GM18498 (cell line): ENCODE measurements around the gene LRRC32.
A peak's percentile ranks its signal among the peaks of the same experiment; 100 is the strongest.
"Not testable (repeated sequence)": the region's sequence is repeated elsewhere in the genome, so short reads cannot be mapped to it uniquely, and the experiment has no call there.

Source experiments
- ATAC-seq: cut with Tn5 transposase; IDR thresholded peaks from one replicate; pipeline ENCODE4 v1.9.1; 2021; ENCODE audit warnings: mild to moderate bottlenecking, moderate library complexity; ENCODE audit not compliant: unreplicated experiment

LRRC32 gene

DNA sequence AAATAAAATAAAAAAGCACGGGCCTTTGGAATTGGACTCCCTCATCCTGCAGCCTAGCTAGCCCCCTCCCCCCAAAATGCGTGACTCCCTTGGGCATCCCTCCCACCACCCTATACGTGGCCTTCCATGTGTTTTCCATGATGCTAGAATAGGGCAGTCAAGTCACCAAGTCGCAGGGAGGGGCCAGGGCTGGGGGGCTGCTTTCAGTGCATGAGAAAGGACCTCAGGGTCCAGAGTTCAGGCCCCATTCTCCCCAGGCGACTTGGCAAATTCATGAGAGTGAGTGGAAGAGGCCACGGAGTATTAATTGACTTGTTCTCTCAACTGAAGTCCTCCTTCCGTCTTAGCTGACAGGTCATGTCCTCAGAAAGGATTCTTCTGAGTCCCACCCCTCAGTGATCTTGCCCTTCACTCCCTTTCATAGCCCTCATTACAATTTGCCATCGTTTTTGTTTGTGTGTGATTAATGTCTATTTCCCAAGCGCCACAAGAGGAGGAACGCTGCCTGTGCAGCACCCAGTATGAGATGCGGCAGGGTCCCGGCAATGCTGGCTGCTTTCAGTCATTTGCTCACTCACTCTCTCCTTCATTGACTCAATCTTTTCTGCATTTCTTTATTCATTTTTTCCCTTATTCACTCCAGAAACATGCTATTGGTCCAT lies 17.4 kb downstream of the LRRC32 start:
- no peak for ATAC-seq

DNA sequence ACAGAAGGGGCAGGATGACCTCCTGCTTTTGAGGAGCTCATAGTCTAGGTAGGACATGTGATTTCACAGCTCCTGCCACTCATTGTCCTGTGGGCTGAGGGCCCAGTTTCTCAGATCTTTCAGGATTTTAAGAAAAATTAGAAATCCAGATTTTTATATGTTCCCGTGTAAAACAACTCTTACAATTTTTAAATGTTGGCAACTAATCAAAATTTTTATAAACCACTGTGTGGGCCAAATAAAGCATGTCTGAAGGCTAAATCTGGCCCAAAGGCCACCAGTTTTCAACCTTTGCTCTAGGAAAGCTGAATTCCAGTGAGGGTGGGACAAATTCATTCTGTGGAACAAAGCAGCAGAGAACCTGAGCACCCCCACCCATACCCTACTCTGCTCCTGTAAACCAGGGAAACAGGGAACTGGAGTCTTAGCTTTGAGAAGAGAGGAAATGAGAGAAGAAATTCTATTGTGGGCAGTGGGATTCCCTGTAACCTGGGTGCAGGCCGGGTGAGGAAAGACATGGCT lies 20.6 kb downstream of the LRRC32 start:
- ATAC-seq, result no peak

DNA sequence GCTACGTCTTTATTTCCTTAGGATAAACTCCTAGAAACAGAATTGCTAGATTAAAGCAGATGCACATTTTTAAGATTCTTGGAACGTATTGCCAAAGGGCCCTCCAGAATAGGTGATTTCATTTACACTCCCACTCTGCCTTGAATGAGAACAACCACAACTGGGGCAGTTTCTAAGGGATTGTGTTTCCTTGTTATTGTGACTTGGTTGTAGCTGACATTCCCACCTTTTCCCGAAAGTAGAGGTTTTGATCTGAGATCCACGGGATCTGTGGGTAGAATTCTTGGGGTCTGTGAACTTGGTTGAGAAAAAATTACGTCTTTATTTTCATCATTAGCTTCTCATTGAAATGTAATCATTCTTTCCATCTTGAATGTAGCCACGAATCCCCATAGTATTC lies 21.5 kb downstream of the LRRC32 start:
- no peak for ATAC-seq

DNA sequence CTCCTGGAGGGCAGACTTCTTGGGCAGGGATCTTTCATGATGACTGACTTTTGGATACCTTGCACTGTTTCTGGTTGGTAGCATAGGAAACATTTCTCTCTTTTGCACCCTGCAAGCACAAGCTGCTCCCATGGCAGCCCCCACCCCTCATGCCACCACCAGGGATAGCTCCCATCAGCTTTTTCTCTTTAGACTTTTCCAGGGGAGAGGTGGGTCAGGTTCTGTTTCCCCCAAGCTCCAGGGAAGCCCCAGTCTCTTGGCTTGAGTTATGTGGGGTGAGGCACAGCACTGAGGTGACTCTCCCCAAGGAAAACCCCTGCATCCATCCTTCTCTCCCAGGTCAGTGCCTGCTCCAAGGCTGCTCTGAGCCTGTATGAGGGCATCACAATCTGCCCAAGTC lies 22.5 kb downstream of the LRRC32 start:
- ATAC-seq, result no peak

DNA sequence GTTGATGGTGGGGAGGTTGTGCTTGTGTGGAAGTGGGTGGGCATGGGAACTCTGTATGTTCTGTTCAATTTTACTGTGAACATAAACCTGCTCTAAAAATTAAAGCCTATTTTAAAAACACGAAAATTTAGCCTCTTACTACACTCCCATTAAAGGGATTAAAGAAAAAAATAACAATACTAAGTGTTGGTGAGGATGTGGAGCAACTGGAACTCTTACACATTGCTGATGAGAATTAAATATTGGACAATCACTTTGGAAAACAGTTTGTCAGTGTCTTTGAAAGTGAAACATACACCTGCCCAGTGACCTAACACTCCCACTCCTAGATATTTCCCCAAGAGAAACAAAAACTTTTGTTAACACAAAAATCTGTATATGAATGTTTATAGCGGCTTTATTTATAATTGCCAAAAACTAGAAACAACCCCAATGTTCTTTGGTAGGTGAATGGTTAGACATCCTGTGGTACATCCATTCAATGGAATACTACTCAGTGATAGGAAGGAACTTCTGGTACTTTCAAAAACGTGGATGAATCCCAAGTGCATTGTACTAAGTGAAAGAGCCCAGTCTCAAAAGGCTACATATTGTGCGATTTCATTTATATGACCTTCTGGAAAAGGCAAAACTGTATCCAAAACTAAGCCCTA lies 23.5 kb downstream of the LRRC32 start:
- ATAC-seq, result no peak

DNA sequence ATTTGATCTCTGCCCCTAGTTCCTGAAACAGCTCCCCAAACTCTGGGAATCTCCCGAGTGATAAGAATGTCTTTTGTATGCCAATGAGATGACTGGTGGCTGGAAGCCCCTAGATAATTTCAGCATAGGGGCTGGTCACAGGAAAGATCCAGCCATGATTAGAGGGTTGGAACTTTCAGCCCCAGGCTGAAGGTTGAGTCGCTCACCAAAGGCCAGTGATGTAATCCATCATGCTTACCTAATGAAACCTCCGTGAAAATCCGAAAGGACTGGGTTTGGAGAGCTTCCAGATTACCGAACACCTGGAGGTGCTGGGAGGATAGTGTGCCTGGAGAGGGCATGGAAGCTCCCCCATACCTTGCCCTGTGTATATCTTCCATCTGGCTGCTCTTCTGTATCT lies 26.0 kb downstream of the LRRC32 start:
- ATAC-seq, result no peak

DNA sequence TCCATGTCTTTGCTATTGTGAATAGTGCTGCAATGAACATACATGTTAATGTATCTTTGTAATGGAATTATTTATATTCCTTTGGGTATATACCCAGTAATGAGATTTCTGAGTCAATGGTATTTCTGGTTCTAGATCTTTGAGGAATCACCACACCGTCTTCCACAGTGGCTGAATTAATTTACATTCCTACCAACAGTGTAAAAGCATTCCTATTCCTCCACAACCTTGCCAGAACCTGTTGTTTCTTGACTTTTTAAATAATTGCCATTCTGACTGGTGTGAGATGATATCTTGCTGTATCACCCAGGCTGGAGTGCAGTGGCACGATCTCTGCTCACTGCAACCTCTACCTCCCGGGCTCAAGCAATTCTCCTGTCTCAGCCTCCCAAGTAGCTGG lies 26.8 kb downstream of the LRRC32 start:
- ATAC-seq, result not testable (repeated sequence)

DNA sequence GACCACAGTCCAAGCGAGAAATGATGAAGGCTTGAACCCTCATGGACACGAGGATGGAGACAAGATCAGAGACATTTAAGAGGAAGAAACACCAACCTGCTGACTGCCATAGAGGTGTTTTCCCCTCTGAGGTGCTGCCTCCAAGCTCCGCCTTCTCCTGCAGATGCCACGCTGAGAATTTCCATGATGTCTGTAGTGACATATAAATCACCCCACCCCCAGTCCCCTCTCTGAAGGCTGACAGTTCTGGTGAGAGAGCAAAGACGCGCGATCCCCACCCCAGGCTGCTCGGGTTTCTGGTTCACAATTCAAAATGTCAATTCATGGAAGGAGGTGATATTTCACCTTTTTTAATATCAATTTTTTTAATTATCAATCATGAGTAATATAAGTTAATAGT lies 28.2 kb downstream of the LRRC32 start:
- no peak for ATAC-seq

DNA sequence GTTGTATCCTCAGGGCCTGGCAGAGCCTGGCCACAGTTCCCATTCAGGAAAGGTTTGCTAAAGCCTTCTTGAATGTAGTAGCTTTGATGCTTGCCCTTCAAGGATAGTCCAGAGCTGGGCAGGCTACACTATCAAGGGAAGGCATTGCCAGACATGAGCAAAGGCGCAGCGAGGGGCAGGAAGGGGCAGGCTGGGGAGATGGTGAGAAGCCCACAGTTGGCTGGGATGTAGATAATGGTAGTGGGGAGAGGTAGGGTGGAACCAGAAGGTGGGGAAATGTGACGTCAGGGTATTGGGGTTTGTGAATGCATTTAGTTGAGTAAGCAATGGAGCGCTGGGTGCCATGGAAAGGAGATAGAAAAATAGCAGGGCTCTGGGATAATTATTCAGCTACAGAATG lies 28.6 kb downstream of the LRRC32 start:
- ATAC-seq, result no peak

DNA sequence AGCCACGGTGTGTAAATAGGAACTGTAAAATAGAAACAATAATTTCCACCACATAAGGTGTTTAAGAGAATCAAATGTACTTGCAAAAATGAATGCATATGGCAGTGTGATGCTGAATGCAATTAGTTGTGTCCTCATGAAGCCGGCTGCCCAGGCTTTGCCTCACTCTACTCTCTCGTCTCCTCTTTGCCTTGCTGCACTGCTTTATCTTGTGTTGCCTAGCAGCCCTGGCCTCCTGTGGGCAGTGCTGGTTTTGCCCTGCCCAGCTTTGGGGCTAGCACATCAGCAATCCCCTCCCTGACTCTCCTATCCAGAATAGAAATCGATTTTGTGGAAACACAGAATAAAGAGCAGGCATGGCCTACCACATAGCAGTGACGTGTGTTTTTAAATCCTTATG lies 30.0 kb downstream of the LRRC32 start:
- no peak for ATAC-seq

DNA sequence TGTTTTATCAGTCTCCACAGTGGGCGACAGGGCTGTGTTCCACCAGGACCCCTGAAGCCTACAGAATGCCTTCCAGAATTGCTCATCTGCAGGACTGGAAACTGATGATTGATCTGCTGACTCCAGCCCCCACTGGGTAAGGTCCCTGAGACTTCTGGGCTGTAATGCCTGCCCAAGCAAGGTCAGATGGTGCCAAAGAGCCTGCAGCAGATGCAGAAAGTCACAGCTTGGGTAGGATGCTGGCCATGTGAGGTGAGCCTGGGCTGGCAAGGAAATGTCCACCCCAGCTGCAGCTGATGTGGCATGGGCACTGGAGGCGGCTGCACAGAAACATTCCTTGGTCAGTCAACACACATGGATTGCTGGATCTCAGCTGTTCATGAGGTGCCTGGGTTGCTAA lies 30.9 kb downstream of the LRRC32 start:
- no peak for ATAC-seq

DNA sequence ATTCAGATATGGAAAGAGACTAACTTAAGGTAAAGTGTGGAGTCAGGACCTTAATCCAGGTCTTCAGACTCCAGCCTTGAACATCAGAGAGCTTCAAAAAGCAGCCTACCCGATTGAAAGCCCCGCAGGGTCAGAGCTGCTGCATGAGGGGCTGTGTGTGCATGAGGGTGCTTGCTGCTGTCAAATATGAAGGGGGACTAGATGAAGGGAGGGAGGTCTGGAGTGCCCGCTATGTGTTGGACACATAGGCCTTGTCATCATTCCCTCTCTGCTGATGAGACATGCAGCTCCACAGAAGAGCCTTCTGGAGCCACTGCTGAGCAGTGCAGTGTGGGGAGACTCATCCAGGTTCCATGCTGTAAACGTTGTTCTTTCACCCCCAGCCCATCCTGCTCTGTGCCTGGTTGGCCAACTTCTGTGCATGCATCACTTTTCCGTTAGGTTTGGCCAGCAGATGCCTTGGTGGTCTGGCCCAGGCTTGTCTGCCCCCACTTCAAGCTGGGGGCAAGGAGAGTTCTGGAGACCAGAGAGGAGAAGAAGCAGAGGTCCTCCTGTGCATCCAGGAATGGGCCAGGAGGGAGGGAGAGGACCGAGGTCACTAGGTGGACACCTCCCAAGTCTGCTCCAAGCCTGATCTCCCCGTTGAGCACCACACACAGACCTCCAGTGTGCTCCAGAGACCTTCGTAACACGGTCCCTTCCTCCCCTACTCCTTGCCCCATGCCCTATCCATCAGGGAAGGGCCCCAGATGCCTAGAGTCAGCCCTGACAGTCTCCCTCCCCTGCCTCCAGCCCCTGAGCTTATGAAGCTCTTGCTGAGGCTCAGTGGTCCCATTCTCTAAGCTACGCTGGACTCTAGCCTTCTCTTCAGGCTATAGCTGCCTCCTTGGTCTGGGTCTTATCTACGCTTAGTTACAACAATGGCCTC lies 32.0 kb downstream of the LRRC32 start:
- no peak for ATAC-seq

DNA sequence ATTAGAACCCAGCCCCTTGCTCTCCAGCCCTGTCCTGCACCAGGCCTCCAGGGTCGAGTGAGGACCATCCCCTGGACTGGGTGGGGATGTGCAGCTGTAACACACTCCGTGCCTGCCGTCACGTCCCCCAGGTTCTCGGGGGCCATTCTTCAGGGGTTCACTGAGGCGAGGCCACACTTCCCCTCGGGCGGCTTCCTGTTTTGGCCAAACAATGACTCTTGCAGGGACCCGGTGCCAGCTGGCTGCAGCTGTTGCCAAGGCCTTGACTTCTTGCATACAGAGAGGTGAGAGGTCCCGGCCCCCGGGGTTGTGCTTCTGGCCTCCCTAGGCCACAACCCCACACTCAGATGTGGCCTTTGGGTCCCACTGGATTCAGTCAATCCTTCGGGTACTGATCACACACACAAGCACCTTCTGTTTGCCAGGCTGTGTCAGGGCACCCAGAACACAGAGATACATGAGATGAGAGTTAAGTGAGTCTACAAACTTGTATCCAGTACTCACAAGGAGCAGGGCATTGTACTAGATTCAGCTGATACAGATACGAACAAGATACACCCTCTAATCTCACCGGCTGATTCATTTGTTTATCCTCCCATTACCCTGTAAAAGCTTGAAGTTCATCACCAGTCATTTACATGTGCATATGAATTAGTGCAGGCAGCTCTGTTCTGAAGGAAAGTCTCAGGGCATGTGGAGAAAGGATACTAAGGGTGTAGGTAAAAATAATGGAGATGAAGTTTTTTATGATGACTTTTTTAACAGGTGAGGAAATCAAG lies 32.9 kb downstream of the LRRC32 start:
- ATAC-seq, result peak; percentile 91

DNA sequence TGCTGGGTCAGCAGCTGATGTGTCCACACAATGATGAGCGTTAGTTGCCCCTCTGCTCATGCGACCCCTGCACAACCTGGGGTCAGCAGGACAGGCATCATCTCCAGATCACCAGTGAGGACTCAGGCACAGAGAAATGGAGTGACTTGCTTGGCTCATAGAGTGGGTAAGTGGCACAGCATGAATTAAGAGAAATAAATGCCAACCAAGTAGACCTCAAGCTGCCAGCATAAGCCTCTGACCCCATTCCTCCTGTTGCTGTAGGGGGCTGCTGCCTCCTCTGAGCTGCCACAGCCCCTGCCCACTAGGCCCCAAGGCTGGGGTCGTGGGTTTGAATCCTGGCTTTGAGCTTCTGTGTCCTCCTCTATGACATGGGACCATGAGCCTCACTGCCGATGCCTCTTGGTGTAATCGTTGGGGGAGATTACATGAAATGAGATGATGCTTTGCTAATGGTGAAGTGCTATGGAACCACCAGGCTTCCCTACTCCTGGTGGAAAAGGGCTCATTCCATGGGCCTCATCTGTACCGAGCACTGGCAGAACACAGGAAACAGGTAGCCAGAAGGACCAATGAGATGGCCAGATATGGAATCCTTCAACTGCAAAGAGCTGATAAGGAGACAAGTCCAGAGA lies 33.6 kb downstream of the LRRC32 start:
- no peak for ATAC-seq

DNA sequence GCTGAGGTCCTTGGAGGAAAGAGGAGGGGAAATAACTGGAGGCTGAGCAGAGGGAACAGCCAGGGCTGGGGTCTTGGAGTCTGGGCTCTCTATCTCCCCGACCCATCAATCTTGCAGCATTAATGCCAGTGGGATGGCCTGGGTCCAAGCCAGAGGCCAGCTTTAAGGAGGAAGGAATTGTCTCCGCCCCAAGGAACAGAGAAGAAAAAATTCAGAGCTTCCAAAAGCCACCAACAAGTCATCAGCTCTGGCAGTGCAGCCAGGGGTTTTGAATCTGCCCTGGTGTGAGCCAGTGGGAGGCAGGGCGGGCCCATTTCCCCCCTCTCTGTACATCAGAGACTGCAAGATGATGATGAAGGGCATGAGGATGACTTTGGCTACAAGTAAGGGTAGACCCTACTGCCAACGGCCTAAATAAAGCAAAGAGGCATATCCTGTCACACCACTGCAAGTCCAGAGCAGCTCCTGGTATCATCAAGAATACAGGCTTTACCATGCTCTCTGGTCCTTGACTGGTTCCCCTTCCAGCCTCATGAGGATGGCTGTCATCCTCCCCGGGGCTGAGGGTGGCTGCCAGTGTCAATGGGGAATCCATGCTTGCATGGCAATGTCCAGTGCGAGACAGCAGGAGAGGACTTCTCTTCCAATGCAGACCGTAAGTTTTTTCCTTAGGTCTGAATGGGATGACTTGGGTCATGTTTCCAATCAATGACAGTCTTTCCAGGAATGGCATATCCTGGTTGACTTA lies 34.4 kb downstream of the LRRC32 start:
- no peak for ATAC-seq

DNA sequence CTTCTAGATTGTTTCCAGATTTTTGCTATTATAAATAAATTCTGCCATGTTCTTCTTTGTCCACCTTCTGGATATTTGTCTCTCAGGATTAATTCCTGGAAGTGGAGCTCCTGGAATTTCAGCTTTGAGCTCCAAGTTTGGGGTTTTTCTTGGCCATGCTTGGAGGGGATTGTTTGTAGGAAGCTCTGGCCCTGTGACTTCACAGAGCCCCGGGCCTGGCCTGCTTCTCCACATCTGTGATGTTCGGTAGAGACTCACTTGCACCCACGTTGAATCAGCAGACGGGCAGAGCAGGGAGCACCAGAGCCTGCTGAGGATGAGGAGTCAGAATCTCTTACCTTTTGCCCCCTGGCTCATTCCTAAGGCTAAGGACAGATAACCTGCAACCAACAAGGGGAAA lies 35.7 kb downstream of the LRRC32 start:
- no peak for ATAC-seq

DNA sequence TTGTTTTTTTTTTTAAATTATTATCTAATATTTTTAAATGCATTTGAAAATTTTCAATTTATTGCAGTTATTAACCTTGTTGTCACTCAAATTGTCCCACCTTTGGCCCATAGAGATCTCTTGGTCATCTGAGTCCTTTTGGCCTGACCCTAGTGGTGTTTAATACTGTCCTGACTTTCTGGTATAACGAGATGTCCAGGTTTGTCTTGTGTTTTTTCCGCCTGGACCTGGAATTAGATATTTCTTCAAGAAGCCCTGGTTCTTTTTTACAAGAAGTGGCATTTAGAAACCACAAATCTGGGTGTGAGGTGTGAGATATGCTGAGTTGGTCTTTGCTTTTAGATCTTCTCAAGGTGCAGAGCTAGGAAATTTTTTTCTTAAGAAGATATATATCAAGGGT lies 38.1 kb downstream of the LRRC32 start:
- ATAC-seq, result no peak

DNA sequence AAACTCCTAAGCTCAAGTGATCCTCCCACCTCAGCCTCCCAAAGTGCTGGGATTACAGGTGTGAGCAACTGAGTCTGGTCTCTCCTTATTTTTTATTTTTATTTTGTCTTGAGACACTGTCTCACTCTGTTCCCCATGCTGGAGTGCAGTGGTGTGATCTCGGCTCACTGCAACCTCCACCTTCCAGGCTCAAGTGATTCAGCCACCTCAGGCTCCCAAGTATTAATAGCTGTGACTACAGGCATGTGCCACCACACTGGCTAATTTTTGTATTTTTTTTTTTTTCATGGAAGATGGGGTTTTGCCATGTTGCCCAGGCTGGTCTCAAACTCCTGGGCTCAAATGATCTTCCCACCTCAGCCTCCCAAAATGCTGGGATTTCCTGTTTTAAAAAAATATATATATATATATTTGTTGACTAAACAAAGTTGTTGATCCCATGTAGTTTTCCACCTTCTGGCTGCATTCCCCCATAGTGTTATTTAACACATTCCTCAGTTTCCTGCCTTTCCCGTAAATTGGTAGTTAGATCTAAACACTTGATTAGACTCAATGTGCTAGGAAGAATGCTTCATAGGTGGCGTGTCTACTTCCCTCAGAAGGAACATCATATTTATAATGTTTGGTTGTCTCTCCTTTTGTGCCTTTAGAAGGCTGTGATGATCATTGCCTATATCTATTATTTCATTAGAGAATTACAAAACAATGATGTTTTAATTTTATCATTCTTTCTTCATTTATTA lies 38.8 kb downstream of the LRRC32 start:
- ATAC-seq, result no peak
